Stomach smooth muscle (tissue), 2 donors: ENCODE measurements around the gene RABEP1.

Experiments used
- H3K27ac ChIP-seq: one replicate; pipeline ENCODE4 v1.7.0; 2013; ENCODE audit warnings: mild to moderate bottlenecking, low read length, inconsistent platforms
- H3K27me3 ChIP-seq, 2 donors: one replicate each; pipeline ENCODE4 v1.7.0; 2013; ENCODE audit warnings: low read length in 2 of 2; ENCODE audit not compliant: insufficient read depth in 2 of 2, control insufficient read depth in 1 of 2
- H3K36me3 ChIP-seq, 2 donors: one replicate each; pipeline ENCODE4 v1.7.0; 2013; ENCODE audit warnings: low read length in 2 of 2; ENCODE audit not compliant: control insufficient read depth in 2 of 2, insufficient read depth in 2 of 2
- H3K4me1 ChIP-seq: one replicate; pipeline ENCODE4 v1.7.0; 2013; ENCODE audit warnings: low read length; ENCODE audit not compliant: control insufficient read depth, insufficient read depth
- H3K4me3 ChIP-seq, 2 donors: one replicate each; pipeline ENCODE4 v1.7.0; 2013; ENCODE audit warnings: low read length in 2 of 2
- H3K9ac ChIP-seq, 2 donors: one replicate each; pipeline ENCODE4 v1.7.0; 2013; ENCODE audit warnings: low read length in 2 of 2, mild to moderate bottlenecking in 1 of 2
- H3K9me3 ChIP-seq, 2 donors: one replicate each; pipeline ENCODE4 v1.7.0; 2013; ENCODE audit warnings: low read length in 2 of 2; ENCODE audit not compliant: control insufficient read depth in 2 of 2
- donor health status: healthy.
- donor health status: Pancreatic carcinoma.

The RABEP1 gene

GRCh38 chr17:5272322-5272721 is 9.8 kb upstream of the RABEP1 start:
- H3K9me3 ChIP-seq, result no peaks in the 10 kb centered on the region
- H3K4me1 ChIP-seq, result no peaks in the 10 kb centered on the region
- no peaks in the 10 kb centered on the region for H3K27me3 ChIP-seq
- no peak overlapping the region for H3K27ac ChIP-seq
- H3K36me3 ChIP-seq, result no peaks in the 10 kb centered on the region
- no peak overlapping the region for H3K9ac ChIP-seq
- no peak overlapping the region for H3K4me3 ChIP-seq

GRCh38 chr17:5282642-5283217 is 646 bp downstream of the RABEP1 start:
- H3K4me3 ChIP-seq, result peak overlapping the region; percentile 59 to 76
- H3K27me3 ChIP-seq, result no peaks in the 10 kb centered on the region
- H3K27ac ChIP-seq, result no peak overlapping the region
- no peaks in the 10 kb centered on the region for H3K9me3 ChIP-seq
- peaks cover 2% of the 10 kb centered on the region for H3K4me1 ChIP-seq
- no peaks in the 10 kb centered on the region for H3K36me3 ChIP-seq
- H3K9ac ChIP-seq, result peak overlapping the region; percentile 65 to 77

- no peaks in the 10 kb centered on the region for H3K27me3 ChIP-seq
- H3K27ac ChIP-seq, result no peak overlapping the region
- H3K9me3 ChIP-seq, result no peaks in the 10 kb centered on the region
- peak overlapping the region; percentile 59 to 76 for H3K4me3 ChIP-seq
- peak overlapping the region; percentile 1 to 65 for H3K9ac ChIP-seq
- H3K36me3 ChIP-seq, result no peaks in the 10 kb centered on the region
- peaks cover 5% of the 10 kb centered on the region for H3K4me1 ChIP-seq
These were observed 1.7 kb downstream of the RABEP1 start for GRCh38 chr17:5283571-5284315.

- Histone ChIP-seq H3K27ac (no peak overlapping the region), H3K9ac (no peak overlapping the region), H3K4me3 (no peak overlapping the region), H3K4me1 (peaks cover 5% of the 10 kb centered on the region), H3K27me3 (no peaks in the 10 kb centered on the region), H3K9me3 (no peaks in the 10 kb centered on the region), H3K36me3 (no peaks in the 10 kb centered on the region)
These were observed 2.6 kb downstream of the RABEP1 start for GRCh38 chr17:5284681-5285080.

GRCh38 chr17:5286846-5287245 is 4.8 kb downstream of the RABEP1 start:
- Histone ChIP-seq H3K9ac (no peak overlapping the region), H3K27ac (no peak overlapping the region), H3K9me3 (no peaks in the 10 kb centered on the region), H3K36me3 (no peaks in the 10 kb centered on the region), H3K4me1 (peaks cover 5% of the 10 kb centered on the region), H3K4me3 (no peak overlapping the region), H3K27me3 (no peaks in the 10 kb centered on the region)

GRCh38 chr17:5291683-5292350 is 9.7 kb downstream of the RABEP1 start:
- Histone ChIP-seq H3K27ac (no peak overlapping the region), H3K9ac (no peak overlapping the region), H3K36me3 (no peaks in the 10 kb centered on the region), H3K4me3 (no peak overlapping the region), H3K4me1 (peaks cover 2% of the 10 kb centered on the region), H3K9me3 (no peaks in the 10 kb centered on the region), H3K27me3 (no peaks in the 10 kb centered on the region)

GRCh38 chr17:5297245-5297644 is 15.2 kb downstream of the RABEP1 start:
- no peaks in the 10 kb centered on the region for H3K9me3 ChIP-seq
- no peak overlapping the region for H3K4me3 ChIP-seq
- H3K27ac ChIP-seq, result no peak overlapping the region
- no peaks in the 10 kb centered on the region for H3K4me1 ChIP-seq
- H3K36me3 ChIP-seq, result peaks cover 0 to 7% of the 10 kb centered on the region in 2 donors
- H3K9ac ChIP-seq, result no peak overlapping the region
- H3K27me3 ChIP-seq, result no peaks in the 10 kb centered on the region

- Histone ChIP-seq H3K36me3 (peaks cover 0 to 7% of the 10 kb centered on the region in 2 donors), H3K27me3 (no peaks in the 10 kb centered on the region), H3K9me3 (no peaks in the 10 kb centered on the region), H3K4me1 (no peaks in the 10 kb centered on the region), H3K27ac (no peak overlapping the region), H3K4me3 (no peak overlapping the region), H3K9ac (no peak overlapping the region)
These were observed 17.3 kb downstream of the RABEP1 start for GRCh38 chr17:5299383-5299782.

- Histone ChIP-seq H3K9ac (no peak overlapping the region), H3K4me3 (no peak overlapping the region), H3K27me3 (no peaks in the 10 kb centered on the region), H3K36me3 (peaks cover 0 to 7% of the 10 kb centered on the region in 2 donors), H3K4me1 (no peaks in the 10 kb centered on the region), H3K9me3 (no peaks in the 10 kb centered on the region), H3K27ac (no peak overlapping the region)
These were observed 22.6 kb downstream of the RABEP1 start for GRCh38 chr17:5304636-5305035.

- Histone ChIP-seq H3K9me3 (no peaks in the 10 kb centered on the region), H3K27ac (no peak overlapping the region), H3K4me1 (no peaks in the 10 kb centered on the region), H3K27me3 (no peaks in the 10 kb centered on the region), H3K4me3 (no peak overlapping the region), H3K9ac (no peak overlapping the region), H3K36me3 (peaks cover 0 to 5% of the 10 kb centered on the region in 2 donors)
These were observed 27.8 kb downstream of the RABEP1 start for GRCh38 chr17:5309851-5310250.

- H3K36me3 ChIP-seq, result no peaks in the 10 kb centered on the region
- H3K27ac ChIP-seq, result no peak overlapping the region
These were observed 43.8 kb downstream of the RABEP1 start for GRCh38 chr17:5325851-5326250.

More at GRCh38 chr17:5325851-5326250, 43.8 kb downstream of the RABEP1 start:
- Histone ChIP-seq H3K4me3 (no peak overlapping the region), H3K9me3 (no peaks in the 10 kb centered on the region), H3K27me3 (no peaks in the 10 kb centered on the region), H3K4me1 (no peaks in the 10 kb centered on the region), H3K9ac (no peak overlapping the region)
